ENCODE results near the gene RAB7A.

DNA sequence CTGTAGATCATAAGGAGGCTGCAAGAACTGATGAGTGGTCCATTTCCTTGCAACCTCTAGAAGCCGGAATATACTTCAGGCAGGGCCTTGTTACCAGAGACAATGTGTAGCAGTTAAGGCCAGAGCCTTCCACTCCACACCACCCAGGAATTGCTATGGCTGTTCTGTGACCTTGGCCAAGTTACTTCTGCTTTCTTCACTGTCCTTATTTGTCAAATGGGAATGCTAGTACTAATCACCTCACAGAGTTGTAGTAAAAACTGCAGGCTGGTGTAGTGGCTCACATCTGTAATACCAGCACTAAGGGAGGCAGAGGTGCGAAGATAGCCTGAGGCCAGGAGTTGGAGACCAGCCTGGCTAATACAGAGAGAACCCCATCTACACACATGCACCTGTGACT is 46.6 kb upstream of the RAB7A start:
- TF ChIP-seq CTCF (IDR thresholded peaks at IDR 0.05; ENCODE audit: poor library complexity, severe bottlenecking): no peak
- TF ChIP-seq EZH2 (IDR thresholded peaks at IDR 0.05; ENCODE audit: borderline replicate concordance, insufficient read depth, low read length, poor library complexity, severe bottlenecking): no peak
- no peak for TF ChIP-seq REST (IDR thresholded peaks at IDR 0.05; ENCODE audit: borderline replicate concordance)
- no peak for TF ChIP-seq SMC3 (conservative IDR thresholded peaks at IDR 0.05; ENCODE audit: poor library complexity)
- TF ChIP-seq POLR2AphosphoS5 (IDR thresholded peaks at IDR 0.05): no peak
- no peak for TF ChIP-seq EP300 (conservative IDR thresholded peaks at IDR 0.05; ENCODE audit: poor library complexity, severe bottlenecking)

All from neural cell (in vitro differentiated cells).